ENCODE data around the gene ASB10.

The ASB10 gene

DNA sequence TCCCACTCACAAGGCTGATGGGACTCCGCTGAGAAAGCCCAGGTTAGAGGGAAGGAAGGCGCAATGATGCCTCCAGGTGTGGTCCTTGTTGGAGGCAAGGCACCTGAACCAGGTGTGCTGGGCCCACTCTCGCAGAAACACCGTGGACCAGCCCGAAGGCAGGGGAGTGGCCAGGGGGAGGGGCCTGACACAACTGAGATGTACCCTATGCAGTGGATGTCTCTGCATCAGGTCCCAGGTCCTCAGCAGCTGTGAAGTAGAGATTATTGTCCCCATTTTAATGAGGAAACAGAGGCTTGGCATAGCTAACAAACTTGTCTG, 51.6 kb downstream of the ASB10 start:
- peak; percentile 3 for DNase-seq

DNA sequence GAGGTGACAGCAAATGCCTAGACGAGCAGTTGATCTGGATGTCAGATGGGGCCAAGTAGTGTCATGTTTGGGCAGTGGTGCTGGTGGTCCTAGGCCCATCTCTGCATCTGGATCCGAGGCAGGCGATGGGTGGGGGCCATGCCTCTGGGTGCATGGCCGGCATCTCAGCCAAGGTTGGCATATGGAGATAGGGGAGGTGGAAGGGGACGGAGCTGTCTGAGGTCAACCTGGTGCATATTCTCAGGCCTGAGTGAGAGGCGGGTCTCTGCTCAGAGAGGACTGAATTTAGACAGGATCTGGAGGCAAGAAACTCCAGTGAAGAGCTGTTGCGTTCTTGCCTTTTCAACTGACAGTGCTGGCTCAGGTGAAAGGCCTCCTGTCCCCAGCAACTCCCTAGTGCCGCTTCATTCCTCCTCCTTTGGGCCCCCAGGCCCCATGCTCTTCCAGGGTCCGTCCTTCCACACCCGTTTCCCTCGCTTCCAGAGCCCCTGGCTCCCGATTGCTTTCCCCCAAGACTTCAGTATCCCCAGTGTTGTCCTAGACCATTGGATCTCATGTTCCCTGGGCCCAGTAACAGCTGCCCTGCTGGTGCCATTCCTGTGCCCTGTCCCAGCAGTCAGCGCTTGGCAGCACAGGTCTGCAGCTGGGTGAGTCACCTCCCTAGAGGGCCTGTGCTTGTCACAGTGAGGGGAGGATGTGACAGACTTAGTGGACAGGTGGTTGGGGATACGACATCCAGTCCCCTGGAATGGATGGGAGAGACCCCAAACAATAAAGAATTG, 52.1 kb downstream of the ASB10 start:
- DNase-seq: peak; percentile 17

DNA sequence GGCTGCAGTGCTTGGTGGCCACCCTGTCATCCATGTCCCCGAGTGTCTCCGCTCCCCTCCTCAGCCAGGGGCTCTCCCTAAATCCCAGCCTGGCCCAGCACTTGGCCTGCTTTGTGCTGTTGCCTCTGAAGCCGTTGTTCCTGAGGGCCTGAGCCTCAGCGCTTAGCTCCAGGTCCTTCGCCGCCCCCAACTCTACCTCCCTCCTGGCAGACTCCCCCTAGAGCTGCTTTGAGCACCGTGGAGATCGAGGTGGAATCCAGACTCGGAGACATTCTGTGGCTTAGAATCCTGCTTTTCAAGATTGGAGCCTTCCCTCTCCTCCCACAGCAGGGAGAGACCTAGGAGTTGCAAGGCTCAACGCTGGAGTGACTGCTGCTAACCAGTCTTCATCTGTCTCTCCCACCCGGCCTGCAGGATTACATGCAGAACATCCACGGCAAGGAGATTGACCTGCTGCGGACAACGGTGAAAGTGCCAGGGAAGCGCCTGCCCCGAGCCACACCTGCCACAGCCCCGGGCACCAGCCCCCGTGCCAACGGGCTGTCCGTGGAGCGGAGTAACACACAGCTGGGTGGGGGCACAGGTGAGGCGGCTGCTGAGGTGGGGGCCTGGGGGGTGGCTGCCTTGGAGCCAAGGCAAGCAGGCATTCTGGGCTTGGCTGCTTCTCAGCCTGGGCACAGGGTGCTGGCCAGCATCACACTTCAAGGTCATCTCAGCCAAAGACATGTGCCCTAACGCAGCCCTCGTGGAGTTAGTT, 52.9 kb downstream of the ASB10 start:
- DNase-seq: peak; percentile 17

DNA sequence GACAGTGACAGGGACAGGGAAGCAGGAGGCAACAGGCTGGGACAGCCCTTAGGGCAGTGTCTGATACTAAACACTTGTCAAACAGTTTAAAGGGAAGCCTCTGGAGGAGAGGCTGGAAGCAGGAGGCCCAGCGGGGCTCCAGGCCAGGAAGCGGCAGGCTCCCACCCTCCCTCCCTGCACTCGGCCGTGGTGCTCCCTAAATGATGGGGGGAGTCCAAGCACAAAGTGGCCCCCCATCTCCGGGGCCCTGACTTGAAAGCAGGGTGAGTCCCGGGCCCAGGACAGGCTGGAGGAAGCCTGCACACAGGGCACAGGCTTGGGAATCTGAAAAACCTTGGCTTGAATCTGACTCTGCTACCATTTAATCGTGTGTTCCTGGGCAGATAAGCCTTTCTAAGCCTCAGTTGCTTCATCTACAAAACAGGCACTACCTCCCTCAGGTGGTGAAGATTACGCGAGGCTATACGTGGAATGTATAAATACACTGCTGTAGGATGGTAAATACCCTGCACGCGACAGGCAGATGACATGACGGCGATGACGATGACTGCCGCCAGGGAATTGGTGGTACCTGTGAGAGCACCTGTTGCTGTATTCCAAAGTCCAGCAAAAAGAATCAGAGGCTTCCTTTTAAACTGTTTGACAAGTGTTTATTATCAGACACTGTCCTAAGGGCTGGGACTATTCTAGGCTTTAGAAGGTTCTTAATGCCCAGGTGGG, 53.6 kb downstream of the ASB10 start:
- DNase-seq: peak; percentile 19

DNA sequence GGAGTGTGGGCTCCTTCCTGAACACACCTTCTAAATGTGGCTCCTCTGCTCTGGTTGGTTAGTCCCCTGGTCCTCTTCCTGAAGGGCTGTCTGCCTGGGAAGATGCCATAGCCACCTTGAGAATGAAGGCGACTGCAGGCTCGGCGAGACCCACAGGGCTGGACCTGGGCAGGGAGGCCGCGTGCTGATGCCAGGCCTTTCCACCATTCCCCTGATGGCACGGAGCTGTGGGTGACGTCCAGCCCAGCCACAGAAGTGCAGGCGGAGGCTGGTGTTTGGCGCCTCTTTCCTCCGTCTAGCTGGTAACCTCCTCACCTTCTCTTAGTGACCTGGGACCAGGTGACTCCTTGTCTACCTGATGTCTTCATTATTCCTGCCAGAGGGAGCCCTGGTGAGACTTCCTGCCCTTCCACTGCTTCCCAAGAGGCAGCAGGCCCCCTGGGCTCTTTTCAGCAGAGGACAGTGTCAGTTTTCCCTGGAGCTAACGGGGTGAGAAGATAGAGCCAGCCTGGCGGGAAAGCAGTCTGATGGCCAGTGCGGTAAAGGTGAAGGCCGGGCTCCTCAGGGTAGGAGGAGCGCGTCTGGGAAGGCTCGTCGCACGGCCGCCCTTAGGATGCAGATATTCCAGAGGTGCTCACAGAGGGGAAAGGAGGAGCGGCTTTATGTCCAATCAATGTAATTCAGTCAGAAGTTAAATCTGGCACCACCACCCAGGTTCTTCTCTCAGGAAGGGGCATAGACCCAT, 54.4 kb downstream of the ASB10 start:
- peak; percentile 21 for DNase-seq

DNA sequence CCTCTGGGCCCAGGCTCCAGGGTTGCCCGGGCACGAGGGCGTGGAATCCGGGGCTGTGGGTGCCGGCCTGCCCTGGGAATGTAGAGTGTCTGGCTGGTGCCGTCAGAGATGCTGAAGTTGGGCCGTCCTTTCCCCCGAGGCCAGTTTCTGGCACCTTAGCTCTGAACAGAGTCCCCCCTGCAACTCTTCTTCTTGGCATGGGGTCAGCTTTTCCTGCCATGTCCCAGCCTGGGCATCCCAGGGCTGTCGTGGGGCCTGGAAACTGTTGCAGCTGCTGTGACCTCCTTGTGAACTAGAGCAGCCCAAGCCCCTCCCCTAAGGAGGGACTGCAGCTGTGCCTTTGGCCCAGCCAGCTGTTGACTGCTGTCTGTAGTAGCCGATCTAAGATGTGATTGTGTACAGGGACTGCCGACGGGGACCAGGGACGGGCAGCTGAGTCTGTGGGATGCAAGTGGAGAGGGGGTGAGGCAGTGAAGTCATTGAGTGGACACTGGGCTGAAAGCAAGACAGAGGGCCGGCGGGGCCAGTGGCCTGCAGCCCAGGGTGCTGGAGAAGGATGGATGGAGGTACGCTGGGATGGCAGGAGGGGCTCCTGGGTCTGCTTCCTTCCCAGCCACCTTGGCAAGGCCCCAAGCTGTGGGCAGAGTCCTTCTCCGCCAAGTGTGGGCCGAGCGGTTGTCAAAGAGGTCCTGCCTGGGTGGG, 55.3 kb downstream of the ASB10 start:
- DNase-seq: peak; percentile 78

DNA sequence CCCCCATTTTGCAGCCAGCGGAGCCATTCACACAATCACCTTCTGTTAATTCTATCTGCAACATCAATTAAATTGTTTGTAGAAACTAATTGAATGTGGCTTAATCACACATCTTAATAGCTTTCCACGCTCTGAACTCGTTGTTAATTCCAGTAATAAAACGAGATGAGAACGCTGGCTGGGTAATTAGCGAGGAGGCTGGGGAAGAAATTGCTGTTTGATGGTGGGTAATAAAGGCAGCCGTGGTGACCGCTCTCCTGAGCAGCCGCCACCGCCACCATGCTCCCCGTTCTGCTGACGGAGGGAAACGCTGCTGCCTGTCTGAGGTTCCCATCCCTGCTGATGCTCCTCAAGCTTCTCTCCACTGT, 55.8 kb downstream of the ASB10 start:
- no peak for DNase-seq

DNA sequence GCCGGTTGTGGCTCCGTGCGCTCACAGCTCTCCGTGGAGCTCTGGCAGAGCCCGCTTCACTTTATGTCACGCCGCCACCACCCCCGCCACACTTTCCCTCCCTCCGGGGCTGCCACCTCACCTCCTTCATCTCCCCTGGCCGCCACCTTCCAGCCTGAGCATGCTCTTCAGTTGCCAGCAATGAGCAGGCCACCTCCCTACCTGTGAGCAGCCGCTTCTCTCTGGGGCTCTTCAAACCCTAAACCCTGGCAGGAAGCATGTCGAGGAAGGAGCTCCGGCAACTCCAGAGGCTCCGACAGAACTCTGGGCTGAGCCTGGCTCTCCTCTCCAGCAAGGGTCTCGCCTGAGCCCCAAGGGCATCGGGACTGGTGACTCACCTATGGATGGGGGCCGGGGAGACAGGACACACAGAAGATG, 56.3 kb downstream of the ASB10 start:
- DNase-seq: no peak

DNA sequence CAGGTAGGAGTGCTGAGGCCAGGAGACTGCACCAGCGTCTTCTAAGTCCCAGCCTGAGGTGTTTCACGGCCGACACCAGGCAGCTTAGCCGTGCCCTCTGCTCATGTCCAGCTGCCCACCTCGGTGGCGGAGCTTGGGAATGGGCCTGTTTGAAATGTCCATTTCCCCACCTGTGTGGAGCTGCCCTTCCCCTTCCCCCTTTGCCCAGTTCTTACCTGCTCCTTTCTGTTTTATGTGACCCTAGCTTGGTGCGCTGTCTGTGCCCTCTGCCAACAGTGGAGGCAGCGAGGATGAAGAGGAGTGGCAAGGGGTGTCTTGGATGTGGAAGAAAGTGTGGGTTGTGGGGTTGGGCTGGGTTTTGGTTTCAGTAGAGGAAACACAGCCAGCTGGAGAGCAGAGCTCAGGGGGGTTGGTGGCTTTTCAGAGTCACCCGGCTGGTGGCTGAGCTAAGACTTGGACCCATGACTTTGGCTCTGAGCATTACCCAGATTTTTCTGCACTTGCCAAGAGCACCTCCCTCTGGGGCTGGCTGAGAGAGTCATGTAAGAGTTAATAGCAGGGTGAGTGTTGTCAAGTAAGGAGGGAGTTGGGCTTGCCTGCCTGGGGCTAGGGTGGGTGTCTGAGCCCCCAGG, 57.0 kb downstream of the ASB10 start:
- DNase-seq: no peak

DNA sequence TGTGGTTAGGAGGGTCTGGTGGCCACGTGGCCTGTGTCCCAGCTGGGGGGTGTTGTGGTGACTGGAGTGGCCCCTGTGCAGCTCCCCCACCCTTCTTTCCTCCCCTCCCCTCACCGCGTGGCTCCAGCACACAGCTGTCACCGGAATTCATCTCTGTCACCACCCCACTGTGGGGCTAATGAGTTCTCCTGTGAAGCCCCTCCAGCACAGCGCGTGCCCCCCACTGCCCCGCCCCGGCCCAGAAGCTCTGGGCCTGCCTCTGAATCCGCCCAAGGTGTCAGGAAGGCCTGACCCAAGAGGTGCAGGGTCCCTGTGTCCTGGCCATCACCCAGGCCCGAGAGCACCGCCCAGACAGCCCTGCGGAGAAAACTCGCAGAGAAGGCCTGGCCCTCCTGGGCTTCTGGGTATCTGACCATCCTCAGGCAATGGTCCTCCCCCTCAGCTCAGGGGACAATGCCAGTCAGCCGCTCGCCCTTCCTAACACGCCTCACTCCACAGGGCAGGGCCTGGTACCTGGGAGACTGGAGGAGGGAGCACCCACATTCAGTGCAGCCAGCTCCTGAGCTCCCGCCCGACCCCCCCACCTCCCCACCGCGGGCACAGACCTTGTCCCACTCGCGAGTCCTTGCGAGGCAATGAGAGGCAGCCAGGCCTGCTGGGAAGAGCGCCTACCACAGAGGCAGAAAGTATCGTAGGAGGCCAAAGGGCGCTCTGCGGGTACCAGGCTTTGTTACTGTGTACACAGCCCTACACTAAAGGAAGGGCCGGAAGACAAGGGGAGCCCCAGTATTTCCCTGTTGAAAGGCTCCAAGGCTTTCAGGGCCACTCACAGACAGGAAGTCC, 57.7 kb downstream of the ASB10 start:
- DNase-seq: no peak

DNA sequence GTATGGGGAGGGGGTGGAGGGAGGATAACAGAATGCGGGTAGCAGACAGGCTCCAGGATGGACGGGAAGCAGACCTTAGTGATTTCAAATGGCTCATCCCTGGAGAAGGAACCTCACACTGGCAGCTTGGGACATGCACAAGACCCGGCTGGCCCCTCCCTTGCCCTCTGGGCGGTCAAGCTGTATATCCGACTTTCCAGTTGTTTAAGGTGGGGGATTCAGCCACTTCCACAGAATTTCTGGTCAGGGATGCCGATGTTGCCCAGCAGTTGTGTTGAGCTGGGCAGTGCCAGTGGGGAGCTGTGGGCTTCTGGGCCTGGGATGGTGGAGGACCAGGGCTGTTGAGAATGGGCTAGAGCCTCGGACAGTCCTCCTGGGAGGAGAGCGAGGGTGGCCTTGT, 58.3 kb downstream of the ASB10 start:
- no peak for DNase-seq

DNA sequence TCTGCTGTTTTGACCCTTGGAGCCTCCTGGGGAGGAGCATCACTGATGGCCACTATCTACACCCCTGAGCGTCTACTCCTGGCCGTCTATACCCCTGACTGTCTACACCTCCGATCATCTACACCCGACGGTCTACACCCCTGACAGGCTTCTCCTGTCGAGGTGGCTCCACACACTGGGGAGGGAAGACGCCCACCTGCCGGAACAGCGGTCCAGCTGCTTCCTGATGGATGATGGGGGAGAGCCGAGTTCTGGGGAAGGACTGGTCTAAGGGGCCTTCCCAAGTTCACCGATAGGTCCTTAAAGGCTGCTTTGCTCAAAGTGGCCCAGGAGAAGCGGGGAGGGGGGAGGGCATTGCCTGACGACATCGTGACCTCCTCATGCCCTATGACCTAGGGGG, 58.9 kb downstream of the ASB10 start:
- no peak for DNase-seq

DNA sequence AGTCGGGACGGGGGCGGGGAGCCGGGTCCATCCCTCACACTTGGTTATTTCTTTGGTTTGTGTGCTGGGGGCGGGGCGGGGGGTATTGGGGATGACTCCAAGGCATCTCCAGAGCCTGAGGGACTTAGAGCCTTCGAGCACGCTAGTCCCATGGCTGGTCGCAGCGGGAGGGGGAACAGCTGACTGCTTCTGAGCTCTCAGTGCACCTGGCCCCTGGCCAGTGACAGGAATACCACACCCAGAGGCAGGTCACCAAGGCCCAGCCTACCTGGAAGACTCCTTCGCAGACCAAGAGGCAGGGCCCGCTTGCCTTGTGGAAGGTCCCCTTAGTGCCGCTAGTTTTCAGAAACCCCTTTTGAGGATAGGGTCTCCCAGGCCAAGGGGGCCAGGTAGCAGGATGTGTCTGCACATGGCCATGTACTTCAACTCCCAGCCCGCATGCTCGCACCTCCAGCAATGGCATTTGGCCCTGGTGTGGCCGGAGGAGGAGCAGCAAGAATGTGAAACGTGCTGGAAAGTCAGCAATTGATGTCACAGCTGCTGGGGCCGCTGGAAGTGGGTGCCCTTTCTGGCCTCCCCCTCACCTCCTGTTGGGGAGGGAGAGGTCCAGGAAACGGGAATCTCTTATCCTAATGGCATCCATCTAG, 60.4 kb downstream of the ASB10 start:
- no peak for DNase-seq

DNA sequence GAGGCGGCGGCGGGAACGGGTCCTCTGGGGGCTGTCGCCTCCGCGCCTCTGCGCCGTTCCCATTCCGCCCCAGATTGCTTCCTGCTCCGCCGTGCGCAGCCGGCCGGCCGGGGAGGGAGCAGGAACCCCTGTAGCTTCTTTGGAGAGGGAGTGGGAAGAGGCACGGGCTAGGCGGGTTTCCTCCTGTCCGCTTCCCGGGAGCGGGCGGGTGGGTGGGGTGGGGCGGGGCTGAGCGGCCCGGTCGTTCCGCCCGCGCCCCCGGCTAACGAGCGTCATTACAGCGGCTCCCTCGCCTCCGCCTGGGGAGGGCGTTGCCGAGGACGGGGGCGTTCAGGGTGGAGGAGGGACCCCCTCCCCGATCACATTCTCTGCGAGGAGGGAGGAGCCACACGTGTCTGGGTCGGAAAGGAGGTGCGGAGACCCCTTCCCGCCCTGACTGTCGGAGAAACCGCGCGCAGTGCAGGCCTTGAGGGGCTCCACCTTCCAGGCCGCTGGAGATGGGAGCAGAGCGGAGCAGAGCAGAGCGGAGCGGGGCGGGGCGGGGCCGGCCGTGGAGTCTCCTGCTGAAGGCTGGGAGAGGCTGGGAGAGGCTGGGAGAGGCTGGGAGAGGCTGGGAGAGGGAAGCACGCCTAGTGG, 61.1 kb downstream of the ASB10 start:
- DNase-seq: no peak
